ENCODE measurements around the gene UIMC1. TPM values are rescaled to one million over a fixed set of nuclear protein-coding genes. Genes with fewer than 3 reads are reported as not detected.

Gene UIMC1
- total RNA-seq, 1 donor from 2014 or later, result 36.1 TPM

DNA sequence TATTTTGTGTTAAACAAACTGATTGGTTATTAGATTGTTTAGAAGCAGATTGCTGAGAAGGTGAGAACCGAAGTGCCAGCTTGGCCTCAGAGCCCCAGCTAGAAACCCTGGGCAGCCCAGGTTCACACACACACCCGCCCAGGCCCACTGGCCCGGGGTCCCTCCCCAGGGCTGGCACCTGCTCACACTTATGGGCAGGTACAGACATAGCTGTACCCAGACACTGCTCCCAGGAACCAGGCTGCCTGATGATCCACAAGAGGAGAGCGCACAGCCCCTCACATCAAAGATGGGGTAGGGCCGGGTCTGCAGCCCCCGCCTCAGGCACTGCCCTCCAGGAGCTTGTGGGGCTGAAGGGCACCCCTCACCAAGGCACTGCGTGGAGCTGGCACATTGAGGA is 140.6 kb downstream of the UIMC1 start:
- peaks cover 28% of the 10 kb centered on the region for H3K27me3 ChIP-seq (ENCODE audit: insufficient read depth, low read length)
- H3K27ac ChIP-seq (ENCODE audit: low read depth, low read length), result no peak overlapping the region
- FAIRE-seq (no peak), DNase-seq (ENCODE audit: low read depth) (no peak)
- H2AFZ ChIP-seq (ENCODE audit: low read depth, low read length), result no peak overlapping the region
- no peaks in the 10 kb centered on the region for H4K20me1 ChIP-seq (ENCODE audit: insufficient read depth, low read length)
- H3K4me3 Mint-ChIP-seq (ENCODE audit: unreplicated experiment), result no peak overlapping the region
- H3K4me1 Mint-ChIP-seq (ENCODE audit: low read depth, unreplicated experiment), result peaks cover 4% of the 10 kb centered on the region
- no peaks in the 10 kb centered on the region for H3K79me2 ChIP-seq (ENCODE audit: insufficient read depth, low read length)
- H3K36me3 Mint-ChIP-seq (ENCODE audit: low read depth, unreplicated experiment), result no peaks in the 10 kb centered on the region
- H3K27ac Mint-ChIP-seq (ENCODE audit: unreplicated experiment), result no peak overlapping the region
- H3K36me3 ChIP-seq (ENCODE audit: insufficient read depth, low read length), result no peaks in the 10 kb centered on the region
- no peaks in the 10 kb centered on the region for H3K9me3 ChIP-seq (ENCODE audit: insufficient read depth, low read depth, low read length)
- TF ChIP-seq EZH2 (IDR thresholded peaks at IDR 0.05; ENCODE audit: insufficient read depth, low read length), result no peak
- TF ChIP-seq, protein P1, sequence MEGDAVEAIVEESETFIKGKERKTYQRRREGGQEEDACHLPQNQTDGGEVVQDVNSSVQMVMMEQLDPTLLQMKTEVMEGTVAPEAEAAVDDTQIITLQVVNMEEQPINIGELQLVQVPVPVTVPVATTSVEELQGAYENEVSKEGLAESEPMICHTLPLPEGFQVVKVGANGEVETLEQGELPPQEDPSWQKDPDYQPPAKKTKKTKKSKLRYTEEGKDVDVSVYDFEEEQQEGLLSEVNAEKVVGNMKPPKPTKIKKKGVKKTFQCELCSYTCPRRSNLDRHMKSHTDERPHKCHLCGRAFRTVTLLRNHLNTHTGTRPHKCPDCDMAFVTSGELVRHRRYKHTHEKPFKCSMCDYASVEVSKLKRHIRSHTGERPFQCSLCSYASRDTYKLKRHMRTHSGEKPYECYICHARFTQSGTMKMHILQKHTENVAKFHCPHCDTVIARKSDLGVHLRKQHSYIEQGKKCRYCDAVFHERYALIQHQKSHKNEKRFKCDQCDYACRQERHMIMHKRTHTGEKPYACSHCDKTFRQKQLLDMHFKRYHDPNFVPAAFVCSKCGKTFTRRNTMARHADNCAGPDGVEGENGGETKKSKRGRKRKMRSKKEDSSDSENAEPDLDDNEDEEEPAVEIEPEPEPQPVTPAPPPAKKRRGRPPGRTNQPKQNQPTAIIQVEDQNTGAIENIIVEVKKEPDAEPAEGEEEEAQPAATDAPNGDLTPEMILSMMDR (IDR thresholded peaks at IDR 0.05; ENCODE audit: insufficient read depth, low read depth, low read length), result no peak
- no peaks in the 10 kb centered on the region for H3K9me3 Mint-ChIP-seq (ENCODE audit: unreplicated experiment)
- H3K27me3 Mint-ChIP-seq (ENCODE audit: low read depth, unreplicated experiment), result peaks cover 54% of the 10 kb centered on the region
- no peak overlapping the region for H3K9ac ChIP-seq (ENCODE audit: low read length)
- no peak overlapping the region for H3K4me3 ChIP-seq (ENCODE audit: insufficient read depth, low read depth, low read length)
- no peaks in the 10 kb centered on the region for H3K4me1 ChIP-seq (ENCODE audit: insufficient read depth, low read length)
- no peak overlapping the region for H3K4me2 ChIP-seq (ENCODE audit: low read length)

DNA sequence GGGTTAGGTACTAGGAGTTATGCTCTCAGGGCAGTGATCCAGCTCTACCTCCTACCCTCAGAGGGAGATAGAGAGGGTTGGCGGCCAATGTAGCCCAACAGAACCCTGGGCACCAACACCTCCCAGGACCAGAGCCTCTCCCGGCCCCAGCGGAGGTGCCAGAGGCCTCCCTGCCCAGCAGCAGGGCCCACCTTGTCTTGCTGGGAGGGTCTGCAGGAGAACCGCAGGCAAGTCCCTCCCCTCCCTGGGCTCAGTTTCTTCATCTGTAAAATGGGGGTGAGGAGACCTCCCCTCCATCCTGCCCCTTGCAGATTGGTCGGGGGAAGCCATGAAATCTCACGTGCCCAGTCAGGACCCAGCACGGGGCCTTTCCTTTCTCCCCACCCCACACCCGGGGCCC is 141.8 kb downstream of the UIMC1 start:
- H3K4me1 ChIP-seq (ENCODE audit: insufficient read depth, low read length), result no peaks in the 10 kb centered on the region
- peaks cover 4% of the 10 kb centered on the region for H3K4me1 Mint-ChIP-seq (ENCODE audit: low read depth, unreplicated experiment)
- H3K36me3 ChIP-seq (ENCODE audit: insufficient read depth, low read length), result no peaks in the 10 kb centered on the region
- no peaks in the 10 kb centered on the region for H3K36me3 Mint-ChIP-seq (ENCODE audit: low read depth, unreplicated experiment)
- H3K79me2 ChIP-seq (ENCODE audit: insufficient read depth, low read length), result no peaks in the 10 kb centered on the region
- H3K27me3 ChIP-seq (ENCODE audit: insufficient read depth, low read length), result peaks cover 28% of the 10 kb centered on the region
- H3K9ac ChIP-seq (ENCODE audit: low read length), result no peak overlapping the region
- H3K9me3 ChIP-seq (ENCODE audit: insufficient read depth, low read depth, low read length), result no peaks in the 10 kb centered on the region
- H3K4me2 ChIP-seq (ENCODE audit: low read length), result no peak overlapping the region
- H3K27me3 Mint-ChIP-seq (ENCODE audit: low read depth, unreplicated experiment), result peaks cover 55% of the 10 kb centered on the region
- H2AFZ ChIP-seq (ENCODE audit: low read depth, low read length), result no peak overlapping the region
- H3K9me3 Mint-ChIP-seq (ENCODE audit: unreplicated experiment), result no peaks in the 10 kb centered on the region
- H4K20me1 ChIP-seq (ENCODE audit: insufficient read depth, low read length), result no peaks in the 10 kb centered on the region
- H3K4me3 ChIP-seq (ENCODE audit: insufficient read depth, low read depth, low read length), result no peak overlapping the region
- TF ChIP-seq EZH2 (IDR thresholded peaks at IDR 0.05; ENCODE audit: insufficient read depth, low read length), result no peak
- TF ChIP-seq, protein P1 (IDR thresholded peaks at IDR 0.05; ENCODE audit: insufficient read depth, low read depth, low read length), result no peak
- H3K4me3 Mint-ChIP-seq (ENCODE audit: unreplicated experiment), result no peak overlapping the region
- H3K27ac Mint-ChIP-seq (ENCODE audit: unreplicated experiment), result no peak overlapping the region
- H3K27ac ChIP-seq (ENCODE audit: low read depth, low read length), result no peak overlapping the region
- FAIRE-seq (no peak), DNase-seq (ENCODE audit: low read depth) (no peak)

DNA sequence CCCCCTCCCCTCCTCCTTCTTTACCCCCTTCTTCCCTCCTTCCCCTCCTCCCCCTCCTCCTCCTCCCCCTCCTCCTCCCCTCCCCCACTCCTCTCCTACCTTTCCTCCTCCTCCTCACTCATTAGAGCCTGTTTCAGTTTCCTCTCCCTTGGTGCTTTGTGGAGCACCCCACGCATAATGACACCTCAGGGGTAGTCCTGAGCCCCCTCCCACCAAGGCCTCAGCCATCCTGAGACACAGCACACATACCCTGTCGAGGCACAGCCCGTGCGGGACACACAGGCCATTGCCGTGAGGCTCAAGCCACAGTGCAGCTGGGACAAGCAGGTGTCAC is 142.8 kb downstream of the UIMC1 start:
- Histone ChIP-seq H3K4me3 (ENCODE audit: insufficient read depth, low read depth, low read length) (no peak overlapping the region), H3K9me3 (ENCODE audit: insufficient read depth, low read depth, low read length) (no peaks in the 10 kb centered on the region), H4K20me1 (ENCODE audit: insufficient read depth, low read length) (no peaks in the 10 kb centered on the region), H3K36me3 (ENCODE audit: insufficient read depth, low read length) (no peaks in the 10 kb centered on the region), H2AFZ (ENCODE audit: low read depth, low read length) (no peak overlapping the region), H3K27me3 (ENCODE audit: insufficient read depth, low read length) (peaks cover 28% of the 10 kb centered on the region), H3K27ac (ENCODE audit: low read depth, low read length) (no peak overlapping the region), H3K4me1 (ENCODE audit: insufficient read depth, low read length) (no peaks in the 10 kb centered on the region), H3K4me2 (ENCODE audit: low read length) (no peak overlapping the region), H3K79me2 (ENCODE audit: insufficient read depth, low read length) (no peaks in the 10 kb centered on the region), H3K9ac (ENCODE audit: low read length) (no peak overlapping the region)
- no peaks in the 10 kb centered on the region for H3K9me3 Mint-ChIP-seq (ENCODE audit: unreplicated experiment)
- no peak overlapping the region for H3K4me3 Mint-ChIP-seq (ENCODE audit: unreplicated experiment)
- H3K27ac Mint-ChIP-seq (ENCODE audit: unreplicated experiment), result no peak overlapping the region
- FAIRE-seq (no peak), DNase-seq (ENCODE audit: low read depth) (no peak)
- H3K4me1 Mint-ChIP-seq (ENCODE audit: low read depth, unreplicated experiment), result peaks cover 4% of the 10 kb centered on the region
- no peaks in the 10 kb centered on the region for H3K36me3 Mint-ChIP-seq (ENCODE audit: low read depth, unreplicated experiment)
- H3K27me3 Mint-ChIP-seq (ENCODE audit: low read depth, unreplicated experiment), result peaks cover 52% of the 10 kb centered on the region
- no peak for TF ChIP-seq EZH2 (IDR thresholded peaks at IDR 0.05; ENCODE audit: insufficient read depth, low read length)
- TF ChIP-seq, protein P1 (IDR thresholded peaks at IDR 0.05; ENCODE audit: insufficient read depth, low read depth, low read length), result no peak
